ENCODE measurements around the gene TMEM106C. TPM values are rescaled to one million over a fixed set of nuclear protein-coding genes. Genes with fewer than 3 reads are reported as not detected.

The TMEM106C gene
- total and polyA plus RNA-seq, 2 of the 13 experiments (the other 11 are each of a cell fraction or from before 2014, with no cell fraction given) = 132 to 192 TPM

DNA sequence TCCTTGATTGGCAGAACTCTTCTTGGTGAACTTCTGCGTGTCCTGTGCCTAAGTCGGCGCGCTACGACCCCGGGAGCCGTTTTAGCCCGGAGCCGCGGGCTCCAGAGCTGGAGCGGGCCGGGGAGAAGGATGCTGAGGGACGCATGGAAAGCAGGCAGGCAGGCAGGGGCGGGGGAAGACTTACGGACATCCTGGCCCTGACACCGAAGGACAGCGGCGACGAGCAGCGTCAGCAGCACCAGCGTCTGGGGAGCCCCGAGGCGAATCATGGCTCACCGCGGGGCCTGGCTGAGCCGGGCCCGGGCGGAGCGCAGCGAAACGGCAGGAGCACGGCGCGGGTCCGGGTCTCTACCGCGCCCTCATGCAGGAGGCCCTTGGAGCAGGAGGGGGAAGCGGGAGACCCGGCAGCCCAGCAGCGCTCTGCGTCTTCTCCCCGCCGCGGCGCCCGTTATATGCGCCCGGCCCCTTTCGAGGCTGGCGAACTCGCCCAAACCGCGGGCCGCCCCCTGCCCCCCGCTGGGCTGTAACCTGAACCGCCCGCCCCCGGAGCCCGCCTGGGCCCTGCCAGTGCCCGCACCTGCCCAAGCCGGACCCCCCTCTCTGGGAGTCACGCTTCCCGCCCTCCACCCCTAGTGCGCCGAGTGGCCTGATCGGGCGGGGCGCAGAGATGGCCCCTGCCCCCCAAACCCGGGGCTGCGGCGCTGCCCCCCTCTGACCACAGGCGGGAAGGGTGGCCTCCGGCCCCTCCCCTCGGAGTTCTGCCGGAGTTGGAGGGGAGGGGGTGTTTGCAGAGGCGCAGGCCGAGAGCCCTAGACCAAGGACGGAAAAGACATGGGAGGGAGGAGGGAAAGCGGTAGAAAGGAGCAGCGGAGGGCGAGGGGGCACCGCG lies 40.9 kb downstream of the TMEM106C start, which contains the start of gene COL2A1 (continued):
- TF ChIP-seq, protein P1, sequence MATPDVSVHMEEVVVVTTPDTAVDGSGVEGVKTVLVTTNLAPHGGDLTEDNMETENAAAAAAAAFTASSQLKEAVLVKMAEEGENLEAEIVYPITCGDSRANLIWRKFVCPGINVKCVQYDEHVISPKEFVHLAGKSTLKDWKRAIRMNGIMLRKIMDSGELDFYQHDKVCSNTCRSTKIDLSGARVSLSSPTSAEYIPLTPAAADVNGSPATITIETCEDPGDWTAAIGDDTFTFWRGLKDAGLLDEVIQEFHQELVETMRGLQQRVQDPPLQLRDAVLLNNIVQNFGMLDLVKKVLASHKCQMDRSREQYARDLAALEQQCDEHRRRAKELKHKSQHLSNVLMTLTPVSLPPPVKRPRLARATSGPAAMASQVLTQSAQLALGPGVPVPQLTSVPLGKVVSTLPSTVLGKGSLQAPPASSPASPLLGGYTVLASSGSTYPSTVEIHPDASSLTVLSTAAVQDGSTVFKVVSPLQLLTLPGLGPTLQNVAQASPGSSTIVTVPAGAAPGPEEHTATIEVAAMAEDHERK (CRISPR knock-in tag; IDR thresholded peaks at IDR 0.05; ENCODE audit: low read depth) = no peak
- no peak for TF ChIP-seq HCFC1 (IDR thresholded peaks at IDR 0.05; ENCODE audit: low read depth, low read length)
- TF ChIP-seq, protein P2, sequence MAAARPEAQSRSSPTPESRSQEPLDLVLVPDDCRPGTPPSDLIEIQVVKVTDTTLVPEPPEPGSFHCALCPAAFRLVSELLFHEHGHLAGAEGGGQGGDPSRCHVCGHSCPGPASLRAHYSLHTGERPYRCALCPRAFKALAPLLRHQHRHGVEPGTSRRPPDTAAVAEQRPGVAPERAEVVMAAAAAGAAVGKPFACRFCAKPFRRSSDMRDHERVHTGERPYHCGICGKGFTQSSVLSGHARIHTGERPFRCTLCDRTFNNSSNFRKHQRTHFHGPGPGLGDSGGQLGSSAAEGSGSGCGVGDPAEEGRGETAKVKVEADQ (CRISPR knock-in tag; IDR thresholded peaks at IDR 0.05; ENCODE audit: borderline replicate concordance) = no peak
- no peak for TF ChIP-seq ZNF776 (CRISPR knock-in tag; IDR thresholded peaks at IDR 0.05)
- no peak for TF ChIP-seq YY1 (IDR thresholded peaks at IDR 0.05; ENCODE audit: insufficient read depth, insufficient replicate concordance, low read depth, low read length)
- no peak for TF ChIP-seq ZSCAN29 (CRISPR knock-in tag; conservative IDR thresholded peaks at IDR 0.05)
- peak; percentile 28; the same call in 1 of the 2 replicates for TF ChIP-seq ZNF414 (CRISPR knock-in tag; IDR thresholded peaks at IDR 0.05)
- TF ChIP-seq, protein P3, sequence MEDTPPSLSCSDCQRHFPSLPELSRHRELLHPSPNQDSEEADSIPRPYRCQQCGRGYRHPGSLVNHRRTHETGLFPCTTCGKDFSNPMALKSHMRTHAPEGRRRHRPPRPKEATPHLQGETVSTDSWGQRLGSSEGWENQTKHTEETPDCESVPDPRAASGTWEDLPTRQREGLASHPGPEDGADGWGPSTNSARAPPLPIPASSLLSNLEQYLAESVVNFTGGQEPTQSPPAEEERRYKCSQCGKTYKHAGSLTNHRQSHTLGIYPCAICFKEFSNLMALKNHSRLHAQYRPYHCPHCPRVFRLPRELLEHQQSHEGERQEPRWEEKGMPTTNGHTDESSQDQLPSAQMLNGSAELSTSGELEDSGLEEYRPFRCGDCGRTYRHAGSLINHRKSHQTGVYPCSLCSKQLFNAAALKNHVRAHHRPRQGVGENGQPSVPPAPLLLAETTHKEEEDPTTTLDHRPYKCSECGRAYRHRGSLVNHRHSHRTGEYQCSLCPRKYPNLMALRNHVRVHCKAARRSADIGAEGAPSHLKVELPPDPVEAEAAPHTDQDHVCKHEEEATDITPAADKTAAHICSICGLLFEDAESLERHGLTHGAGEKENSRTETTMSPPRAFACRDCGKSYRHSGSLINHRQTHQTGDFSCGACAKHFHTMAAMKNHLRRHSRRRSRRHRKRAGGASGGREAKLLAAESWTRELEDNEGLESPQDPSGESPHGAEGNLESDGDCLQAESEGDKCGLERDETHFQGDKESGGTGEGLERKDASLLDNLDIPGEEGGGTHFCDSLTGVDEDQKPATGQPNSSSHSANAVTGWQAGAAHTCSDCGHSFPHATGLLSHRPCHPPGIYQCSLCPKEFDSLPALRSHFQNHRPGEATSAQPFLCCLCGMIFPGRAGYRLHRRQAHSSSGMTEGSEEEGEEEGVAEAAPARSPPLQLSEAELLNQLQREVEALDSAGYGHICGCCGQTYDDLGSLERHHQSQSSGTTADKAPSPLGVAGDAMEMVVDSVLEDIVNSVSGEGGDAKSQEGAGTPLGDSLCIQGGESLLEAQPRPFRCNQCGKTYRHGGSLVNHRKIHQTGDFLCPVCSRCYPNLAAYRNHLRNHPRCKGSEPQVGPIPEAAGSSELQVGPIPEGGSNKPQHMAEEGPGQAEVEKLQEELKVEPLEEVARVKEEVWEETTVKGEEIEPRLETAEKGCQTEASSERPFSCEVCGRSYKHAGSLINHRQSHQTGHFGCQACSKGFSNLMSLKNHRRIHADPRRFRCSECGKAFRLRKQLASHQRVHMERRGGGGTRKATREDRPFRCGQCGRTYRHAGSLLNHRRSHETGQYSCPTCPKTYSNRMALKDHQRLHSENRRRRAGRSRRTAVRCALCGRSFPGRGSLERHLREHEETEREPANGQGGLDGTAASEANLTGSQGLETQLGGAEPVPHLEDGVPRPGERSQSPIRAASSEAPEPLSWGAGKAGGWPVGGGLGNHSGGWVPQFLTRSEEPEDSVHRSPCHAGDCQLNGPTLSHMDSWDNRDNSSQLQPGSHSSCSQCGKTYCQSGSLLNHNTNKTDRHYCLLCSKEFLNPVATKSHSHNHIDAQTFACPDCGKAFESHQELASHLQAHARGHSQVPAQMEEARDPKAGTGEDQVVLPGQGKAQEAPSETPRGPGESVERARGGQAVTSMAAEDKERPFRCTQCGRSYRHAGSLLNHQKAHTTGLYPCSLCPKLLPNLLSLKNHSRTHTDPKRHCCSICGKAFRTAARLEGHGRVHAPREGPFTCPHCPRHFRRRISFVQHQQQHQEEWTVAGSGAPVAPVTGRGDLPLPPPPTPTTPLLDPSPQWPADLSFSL (CRISPR knock-in tag; IDR thresholded peaks at IDR 0.05) = no peak; the same call in 1 of the 2 replicates
- 0 out of 2 replicates have a peak, but pooled peaks have one; percentile 29 for TF ChIP-seq HNF1B (CRISPR knock-in tag; IDR thresholded peaks at IDR 0.05)
- TF ChIP-seq ZFYVE20 (CRISPR knock-in tag; IDR thresholded peaks at IDR 0.05; ENCODE audit: borderline replicate concordance, low read depth) = no peak
- TF ChIP-seq ISL2 (CRISPR knock-in tag; IDR thresholded peaks at IDR 0.05) = 0 out of 2 replicates have a peak, but pooled peaks have one; percentile 24
- TF ChIP-seq ZNF264 (CRISPR knock-in tag; IDR thresholded peaks at IDR 0.05) = no peak
- TF ChIP-seq MZF1 (CRISPR knock-in tag; IDR thresholded peaks at IDR 0.05; ENCODE audit: borderline replicate concordance) = no peak
- no peak for TF ChIP-seq SYNCRIP (IDR thresholded peaks at IDR 0.05; ENCODE audit: insufficient read depth, low read depth, low read length)

Data from HepG2 (cell line).